Measurements from ENCODE around the gene STK32B. TPM values are rescaled to one million over a fixed set of nuclear protein-coding genes. Genes with fewer than 3 reads are reported as not detected.

STK32B gene
- total RNA-seq, 1 donor: 5.3 TPM

GRCh38 chr4:5212255-5213013 is 161.2 kb downstream of the STK32B start:
- no peak for DNase-seq (ENCODE audit: low read depth)
- no peak overlapping the region for H3K4me3 ChIP-seq (ENCODE audit: low read depth, low read length)
- TF ChIP-seq CTCF (IDR thresholded peaks at IDR 0.05; ENCODE audit: insufficient read depth, low read length): no peak

- no peak overlapping the region for H3K4me3 ChIP-seq (ENCODE audit: low read depth, low read length)
- no peak for DNase-seq (ENCODE audit: low read depth)
- TF ChIP-seq CTCF (IDR thresholded peaks at IDR 0.05; ENCODE audit: insufficient read depth, low read length): no peak
Measured at GRCh38 chr4:5213087-5213595, 161.9 kb downstream of the STK32B start.

- no peak for TF ChIP-seq CTCF (IDR thresholded peaks at IDR 0.05; ENCODE audit: insufficient read depth, low read length)
- H3K4me3 ChIP-seq (ENCODE audit: low read depth, low read length): no peak overlapping the region
- no peak for DNase-seq (ENCODE audit: low read depth)
Measured at GRCh38 chr4:5215321-5215720, 164.0 kb downstream of the STK32B start.

GRCh38 chr4:5217421-5217820 is 166.1 kb downstream of the STK32B start:
- no peak overlapping the region for H3K4me3 ChIP-seq (ENCODE audit: low read depth, low read length)
- no peak for DNase-seq (ENCODE audit: low read depth)
- no peak for TF ChIP-seq CTCF (IDR thresholded peaks at IDR 0.05; ENCODE audit: insufficient read depth, low read length)

- TF ChIP-seq CTCF (IDR thresholded peaks at IDR 0.05; ENCODE audit: insufficient read depth, low read length): no peak
- H3K4me3 ChIP-seq (ENCODE audit: low read depth, low read length): no peak overlapping the region
- no peak for DNase-seq (ENCODE audit: low read depth)
Measured at GRCh38 chr4:5218376-5219069, 167.2 kb downstream of the STK32B start.

GRCh38 chr4:5220028-5220427 is 168.7 kb downstream of the STK32B start:
- no peak for DNase-seq (ENCODE audit: low read depth)
- no peak for TF ChIP-seq CTCF (IDR thresholded peaks at IDR 0.05; ENCODE audit: insufficient read depth, low read length)
- no peak overlapping the region for H3K4me3 ChIP-seq (ENCODE audit: low read depth, low read length)

Data from fibroblast of the aortic adventitia (primary cell).